Neural progenitor cell (in vitro differentiated cells): Measurements from ENCODE around the gene RBM15B.

Experiments
- EZH2 ChIP-seq: fragments of 200-600 bp; sonication (generic); IDR thresholded peaks from 2 replicates; pipeline ENCODE4 v1.6.1; 2017; ENCODE audit warnings: antibody characterized with exemption, mild to moderate bottlenecking, moderate library complexity
- EZH2phosphoT487 ChIP-seq: fragments of 200-600 bp; sonication (generic); IDR thresholded peaks from 2 replicates; pipeline ENCODE4 v1.6.1; 2017; ENCODE audit warnings: antibody characterized with exemption
- TF ChIP-seq, protein P1 (sequence below): fragments of 200-600 bp; sonication (generic); IDR thresholded peaks from 2 replicates; pipeline ENCODE4 v1.5.1; 2017; ENCODE audit warnings: antibody characterized with exemption, mild to moderate bottlenecking

DNA sequence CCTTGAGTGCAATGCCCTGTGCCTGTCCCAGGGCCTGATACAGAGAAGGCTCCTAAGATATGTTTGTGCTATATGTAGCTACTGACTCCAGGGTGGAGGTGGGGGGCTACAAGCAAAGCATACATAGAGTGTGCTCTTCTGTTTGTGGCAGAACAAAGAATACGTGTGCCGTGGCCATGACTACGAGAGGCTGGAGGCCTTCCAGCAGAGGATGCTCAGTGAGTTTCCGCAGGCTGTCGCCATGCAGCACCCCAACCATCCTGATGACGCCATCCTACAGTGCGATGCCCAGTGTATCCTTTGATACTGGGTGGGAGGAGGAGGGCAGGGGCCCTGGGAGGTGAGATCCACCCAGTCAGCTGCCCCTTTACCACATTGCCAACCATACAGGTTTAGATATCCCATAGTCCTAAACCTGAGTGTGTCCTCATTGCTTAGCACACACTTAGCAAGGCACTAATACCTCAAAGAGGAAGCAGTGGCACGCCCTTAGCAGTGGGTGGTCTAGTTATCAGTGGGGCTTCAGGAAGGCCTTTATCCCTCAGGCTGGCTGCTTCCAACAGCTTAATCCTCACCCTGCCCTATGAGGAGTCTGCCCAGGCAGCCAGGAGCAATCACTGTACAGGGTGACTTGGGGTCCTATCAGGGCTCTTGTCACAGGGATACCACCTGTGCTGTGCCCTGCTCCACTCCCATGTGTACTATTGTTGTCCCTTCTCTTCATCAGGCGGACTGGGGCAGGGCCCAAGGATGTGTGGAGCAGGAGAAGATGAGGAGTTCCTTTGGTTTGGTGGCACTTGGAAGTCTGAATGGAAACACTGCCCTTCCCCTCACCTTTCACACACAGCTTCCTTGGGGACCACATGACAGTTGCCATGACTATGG, 36.1 kb upstream of the RBM15B start:
- TF ChIP-seq, protein P1, sequence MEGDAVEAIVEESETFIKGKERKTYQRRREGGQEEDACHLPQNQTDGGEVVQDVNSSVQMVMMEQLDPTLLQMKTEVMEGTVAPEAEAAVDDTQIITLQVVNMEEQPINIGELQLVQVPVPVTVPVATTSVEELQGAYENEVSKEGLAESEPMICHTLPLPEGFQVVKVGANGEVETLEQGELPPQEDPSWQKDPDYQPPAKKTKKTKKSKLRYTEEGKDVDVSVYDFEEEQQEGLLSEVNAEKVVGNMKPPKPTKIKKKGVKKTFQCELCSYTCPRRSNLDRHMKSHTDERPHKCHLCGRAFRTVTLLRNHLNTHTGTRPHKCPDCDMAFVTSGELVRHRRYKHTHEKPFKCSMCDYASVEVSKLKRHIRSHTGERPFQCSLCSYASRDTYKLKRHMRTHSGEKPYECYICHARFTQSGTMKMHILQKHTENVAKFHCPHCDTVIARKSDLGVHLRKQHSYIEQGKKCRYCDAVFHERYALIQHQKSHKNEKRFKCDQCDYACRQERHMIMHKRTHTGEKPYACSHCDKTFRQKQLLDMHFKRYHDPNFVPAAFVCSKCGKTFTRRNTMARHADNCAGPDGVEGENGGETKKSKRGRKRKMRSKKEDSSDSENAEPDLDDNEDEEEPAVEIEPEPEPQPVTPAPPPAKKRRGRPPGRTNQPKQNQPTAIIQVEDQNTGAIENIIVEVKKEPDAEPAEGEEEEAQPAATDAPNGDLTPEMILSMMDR: no peak
- TF ChIP-seq EZH2: no peak
- no peak for TF ChIP-seq EZH2phosphoT487
